NT2/D1 (cell line): ENCODE measurements around the gene CDKL5.

Experiments used
- SUZ12 ChIP-seq: IDR thresholded peaks from 2 replicates; pipeline ENCODE4 v1.6.1; 2011; ENCODE audit not compliant: insufficient read length, insufficient read depth; ENCODE audit errors: extremely low read depth
- YY1 ChIP-seq: IDR thresholded peaks from 2 replicates; pipeline ENCODE4 v1.6.1; 2011; ENCODE audit not compliant: insufficient read length, insufficient read depth
- ZNF274 ChIP-seq: IDR thresholded peaks from 2 replicates; pipeline ENCODE4 v1.6.1; 2011; ENCODE audit warnings: mild to moderate bottlenecking, low read depth, low read length

DNA sequence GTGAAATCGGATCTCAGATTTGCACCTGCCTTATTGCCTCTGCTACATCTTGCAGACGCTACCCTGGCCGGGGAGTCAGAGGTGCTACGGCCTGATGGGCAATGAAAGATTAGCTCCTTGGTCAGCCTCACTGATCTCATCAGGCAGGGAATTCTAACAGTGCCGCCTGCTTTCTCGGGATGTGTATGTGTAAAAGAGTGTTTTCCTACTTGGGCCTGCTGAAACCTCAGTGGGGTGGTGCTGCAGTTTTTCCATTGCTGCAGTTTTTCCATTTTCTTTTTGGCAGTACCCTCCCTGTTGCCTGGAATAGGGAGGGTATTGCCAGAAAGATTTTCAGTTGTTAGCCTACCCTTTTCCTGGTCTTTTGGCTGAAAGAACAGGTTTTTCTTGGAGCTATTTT, 117.5 kb downstream of the CDKL5 start:
- TF ChIP-seq ZNF274 (no peak), SUZ12 (no peak), YY1 (no peak)
